Superior temporal gyrus (tissue), 1 donor: ENCODE measurements around the gene CHAT.

Experiments
- DNase-seq: peaks from one replicate; pipeline ENCODE4 v3.0.0-alpha.2; 2016; ENCODE audit errors: extremely low spot score

The CHAT gene

DNA sequence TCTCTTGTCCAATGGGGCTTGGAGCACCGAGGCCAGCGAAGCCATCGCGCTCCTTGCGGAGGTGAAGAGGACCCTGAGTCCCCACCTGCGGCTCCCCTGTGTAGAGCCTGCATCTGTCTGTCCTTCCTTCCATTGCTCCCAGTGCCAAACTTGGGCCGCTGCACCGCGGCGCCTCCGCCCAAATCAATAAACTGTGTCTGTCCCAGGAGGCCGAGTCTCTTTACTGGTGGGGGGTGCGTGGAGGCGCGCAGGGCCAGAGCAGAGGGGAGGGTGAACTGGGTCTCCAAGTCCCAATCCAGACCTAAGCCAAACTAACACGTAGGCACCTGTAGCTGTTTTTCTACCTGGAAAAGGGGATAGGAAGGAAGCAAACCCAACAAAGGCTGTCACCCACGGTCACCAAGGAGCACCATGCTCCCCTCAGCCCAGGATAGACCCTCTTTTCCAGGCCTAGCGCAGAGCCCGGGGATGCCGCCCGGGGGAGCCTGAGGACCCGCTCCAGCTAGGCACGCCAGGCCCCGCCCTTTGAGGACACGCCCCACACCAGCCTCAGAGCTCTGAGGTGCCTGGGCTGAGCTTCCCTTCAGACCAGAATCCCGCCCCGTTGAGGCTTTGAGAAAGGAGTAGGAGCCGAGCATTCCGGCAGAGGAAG is 1.2 kb upstream of the CHAT start:
- DNase-seq, result no peak

GRCh38 chr10:49613165-49613881 is 514 bp upstream of the CHAT start:
- DNase-seq, result no peak

DNA sequence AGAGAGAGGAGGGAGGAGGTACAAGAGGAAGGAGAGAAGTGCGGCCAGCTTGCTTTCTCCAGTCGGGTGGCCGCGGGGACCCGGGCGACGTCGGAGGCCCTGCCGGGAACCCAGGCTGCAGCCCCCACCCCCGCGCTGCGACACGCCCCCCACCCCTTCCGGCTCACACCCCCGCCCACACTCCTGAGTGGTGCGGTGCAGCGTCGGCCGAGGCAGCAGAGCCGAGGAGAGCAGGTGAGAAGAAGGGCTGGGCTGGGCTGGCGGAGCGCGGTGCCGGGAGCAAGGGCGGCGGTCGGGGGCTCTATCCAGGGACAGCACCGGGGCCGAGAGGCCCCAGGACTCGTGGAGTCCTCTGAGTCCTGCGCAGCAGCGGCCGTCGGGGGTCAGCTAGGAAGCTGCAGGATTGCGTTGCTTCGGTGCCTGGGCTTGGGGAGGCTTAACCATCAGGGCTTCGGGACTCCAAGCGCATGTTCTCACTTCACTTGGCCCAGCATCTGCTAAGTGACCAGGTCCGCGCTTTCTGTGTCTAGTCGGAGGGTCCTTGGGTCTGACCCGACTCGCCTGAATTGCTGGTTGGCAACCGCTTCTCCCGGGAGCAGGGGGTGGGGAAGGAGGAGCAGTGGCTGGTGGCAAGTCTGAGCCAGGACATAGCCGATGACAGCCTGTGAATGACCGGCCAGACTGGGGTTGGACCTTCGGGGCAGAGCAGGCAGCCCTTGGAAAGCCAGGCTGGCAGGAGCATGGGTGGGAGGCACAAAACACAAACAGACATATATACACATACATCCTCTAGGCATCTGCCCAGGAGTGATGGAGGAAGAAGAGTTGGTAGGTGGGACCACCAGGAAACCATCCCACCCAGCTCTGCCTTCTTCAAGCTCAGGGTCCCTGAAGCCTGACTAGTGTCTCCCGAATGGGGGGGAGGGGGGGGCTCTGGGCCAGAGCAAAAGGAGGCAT is 683 bp downstream of the CHAT start:
- DNase-seq, result no peak

DNA sequence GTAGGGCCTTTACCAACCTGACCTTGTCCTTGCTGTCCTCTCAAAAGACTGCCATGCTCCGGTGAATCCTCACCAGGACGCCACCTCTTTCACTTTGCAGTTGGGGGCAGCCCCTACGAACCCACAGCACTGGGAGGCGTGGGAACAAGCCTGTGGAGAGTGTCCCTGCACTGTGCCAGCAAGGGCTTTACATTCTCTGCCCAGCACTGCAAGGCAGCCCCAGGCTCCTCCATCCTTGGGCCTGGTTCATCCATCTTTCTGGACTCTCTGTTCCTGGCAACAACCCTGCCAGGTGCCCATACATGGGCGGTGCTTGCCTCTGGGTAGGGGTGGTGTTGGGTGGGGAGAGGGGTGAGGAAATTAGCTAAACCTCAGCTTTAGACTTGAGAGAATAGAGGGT is 1.4 kb downstream of the CHAT start:
- no peak for DNase-seq

DNA sequence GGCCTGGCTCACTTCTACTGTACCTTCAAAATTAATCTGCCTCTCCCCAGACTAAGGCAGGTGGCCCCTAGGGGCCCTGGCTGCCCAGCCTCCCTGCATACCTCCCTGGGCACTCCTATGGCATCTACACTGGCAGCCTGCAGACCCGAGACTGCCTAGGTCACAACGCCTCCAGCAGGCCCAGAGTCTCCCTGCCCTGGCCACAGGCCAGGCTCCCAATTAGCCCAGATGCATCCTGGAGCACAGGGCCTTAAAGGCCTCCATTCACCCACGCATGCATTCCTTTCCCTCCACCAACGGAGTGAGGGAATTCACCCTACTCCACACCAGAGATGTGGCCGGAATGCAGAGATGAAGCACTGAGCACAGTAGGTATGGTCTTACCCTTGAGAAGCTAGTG is 1.9 kb downstream of the CHAT start:
- no peak for DNase-seq

GRCh38 chr10:49616421-49617101 is 2.7 kb downstream of the CHAT start:
- no peak for DNase-seq

GRCh38 chr10:49617121-49618020 is 3.5 kb downstream of the CHAT start:
- DNase-seq, result no peak

DNA sequence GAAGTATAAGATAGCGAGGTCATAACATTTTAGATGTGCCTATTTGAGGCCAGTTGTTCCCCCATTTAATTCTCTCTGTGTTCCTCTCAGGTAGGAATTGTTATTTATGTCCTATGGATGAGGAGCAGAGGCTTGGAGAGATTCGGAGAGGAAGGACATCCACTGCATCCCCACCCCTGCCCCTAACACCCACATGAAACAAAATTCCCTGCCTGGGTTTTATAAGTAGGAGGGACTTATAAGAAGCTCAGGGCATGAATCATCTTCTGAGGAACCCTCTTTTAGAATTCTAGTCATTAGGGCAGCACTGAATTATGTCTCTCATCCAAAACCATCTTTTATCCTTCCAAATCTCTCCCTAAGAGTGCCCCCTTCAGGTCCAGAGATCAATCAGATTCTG is 5.0 kb downstream of the CHAT start:
- no peak for DNase-seq

- DNase-seq, result no peak
Measured at GRCh38 chr10:49619613-49620012, 5.8 kb downstream of the CHAT start.

- DNase-seq, result no peak
Measured at GRCh38 chr10:49620286-49620810, 6.5 kb downstream of the CHAT start.

GRCh38 chr10:49620841-49621378 is 7.1 kb downstream of the CHAT start:
- DNase-seq, result no peak

DNA sequence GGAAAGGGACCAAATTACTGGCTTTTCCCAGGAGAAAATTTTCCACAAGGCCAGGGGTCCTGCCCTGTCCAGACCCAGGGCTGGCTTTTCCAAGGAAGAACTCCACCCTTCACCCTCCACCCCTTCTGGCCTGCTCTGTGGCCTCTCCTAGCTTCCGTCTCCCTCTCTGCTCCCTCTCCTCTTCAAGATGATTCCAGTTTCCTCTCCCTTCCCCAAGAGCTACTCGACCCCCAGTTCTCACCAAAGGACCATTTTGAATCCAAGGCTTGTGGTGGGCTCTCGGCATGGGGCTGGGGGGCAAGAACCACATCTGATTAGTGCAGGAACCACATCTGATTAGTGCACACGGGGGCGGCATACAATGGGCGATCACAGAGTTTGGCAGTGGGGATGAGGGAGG is 7.7 kb downstream of the CHAT start:
- DNase-seq, result no peak

DNA sequence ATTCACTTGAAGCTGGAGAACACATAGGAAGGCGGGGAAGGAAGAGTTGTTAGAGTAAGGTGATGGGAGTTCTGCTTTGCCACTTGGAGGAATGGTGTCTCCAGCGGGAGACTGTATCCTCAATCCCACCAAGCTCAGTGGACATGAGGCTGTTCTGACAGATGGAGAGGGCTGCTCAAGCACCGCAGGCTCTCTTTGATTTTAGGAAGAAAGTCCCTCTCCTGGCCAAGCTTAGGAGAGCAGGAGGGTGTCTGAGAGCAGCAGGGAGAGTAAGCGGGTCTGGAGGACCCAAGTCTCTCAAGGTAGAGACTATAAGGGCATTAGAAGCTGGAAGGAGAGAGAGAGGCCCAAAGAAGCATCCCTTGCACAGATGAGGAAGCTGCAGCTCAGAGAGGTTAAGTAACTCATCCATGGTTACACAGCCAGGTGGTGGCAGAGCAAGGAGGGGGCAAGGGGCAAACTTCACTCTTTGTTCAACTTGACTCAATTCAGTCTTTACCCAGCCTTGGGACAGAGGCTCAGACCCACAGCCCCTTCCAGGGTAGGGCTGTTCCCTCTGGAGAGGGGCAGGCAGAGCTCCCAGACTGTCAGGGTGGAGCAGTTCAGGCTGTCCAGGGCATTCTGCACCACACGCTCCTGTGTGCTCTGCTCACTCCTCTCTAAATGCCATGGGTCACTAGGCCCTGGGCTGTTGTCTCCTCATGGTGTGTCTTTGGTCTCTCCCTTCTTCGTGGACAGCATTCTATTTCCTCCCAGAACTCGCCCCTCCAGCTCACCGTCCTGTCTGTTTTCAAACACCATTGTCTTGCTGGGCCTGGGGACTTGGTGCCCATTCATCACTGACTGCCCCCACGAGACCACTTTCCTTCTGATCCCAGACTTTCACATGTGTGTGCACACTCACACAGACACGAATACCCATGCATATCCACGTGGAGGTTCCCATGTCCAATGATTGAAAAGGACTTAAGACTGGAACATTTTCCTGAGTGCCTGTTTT is 8.9 kb downstream of the CHAT start:
- no peak for DNase-seq

DNA sequence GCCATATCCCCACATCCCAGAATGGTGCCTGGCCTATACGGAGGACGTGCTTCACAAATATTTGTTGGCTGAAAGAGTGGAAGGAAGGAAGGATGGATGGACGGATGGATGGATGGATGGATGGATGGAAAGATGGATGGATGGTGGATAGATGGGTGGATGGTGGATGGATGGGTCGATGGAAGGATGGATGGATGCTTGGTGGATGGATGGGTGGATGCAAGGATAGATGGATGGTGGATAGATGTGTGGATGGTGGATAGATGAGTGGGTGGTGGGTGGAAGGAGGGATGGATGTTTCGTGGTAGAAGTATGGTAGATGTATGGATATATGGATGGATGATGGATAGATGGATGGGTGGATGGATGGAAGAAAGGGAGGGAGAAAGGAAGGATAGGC is 10.8 kb downstream of the CHAT start:
- no peak for DNase-seq

DNA sequence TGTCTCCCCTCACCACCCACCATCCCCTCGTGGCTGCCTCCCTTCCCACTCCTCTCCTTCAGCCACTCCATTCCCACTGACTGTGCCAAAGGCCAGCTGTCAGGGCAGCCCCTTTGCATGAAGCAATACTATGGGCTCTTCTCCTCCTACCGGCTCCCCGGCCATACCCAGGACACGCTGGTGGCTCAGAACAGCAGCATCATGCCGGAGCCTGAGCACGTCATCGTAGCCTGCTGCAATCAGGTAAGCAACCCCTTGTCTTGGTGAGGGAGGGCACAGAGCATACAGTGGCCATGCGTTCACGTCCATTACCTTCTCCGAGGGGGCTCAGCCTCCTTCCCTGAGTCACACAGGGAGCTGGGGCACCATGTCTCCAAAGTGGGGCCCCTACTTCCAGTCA is 11.6 kb downstream of the CHAT start:
- DNase-seq, result no peak

DNA sequence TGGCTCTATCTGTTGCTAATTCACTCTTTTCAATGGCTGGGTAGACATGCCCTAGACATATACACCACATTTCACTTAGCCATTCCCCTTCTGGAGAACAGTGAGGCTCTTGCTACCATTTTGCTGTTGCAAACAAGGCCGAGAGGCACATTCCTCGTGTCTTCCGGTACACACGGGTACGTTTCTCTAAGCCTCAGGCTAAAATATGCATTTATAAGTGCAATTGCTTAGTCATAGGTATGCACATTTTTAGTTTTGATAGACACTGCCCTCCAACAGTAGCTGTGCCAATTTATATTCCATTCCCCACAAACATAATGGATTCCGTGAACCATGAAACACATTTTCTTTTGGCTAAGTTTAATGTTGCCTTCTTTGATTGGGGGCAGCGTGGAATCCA is 13.2 kb downstream of the CHAT start:
- DNase-seq, result no peak

- no peak for DNase-seq
Measured at GRCh38 chr10:49627644-49628247, 13.9 kb downstream of the CHAT start.

GRCh38 chr10:49628599-49628998 is 14.8 kb downstream of the CHAT start:
- no peak for DNase-seq

- no peak for DNase-seq
Measured at GRCh38 chr10:49629431-49629881, 15.6 kb downstream of the CHAT start.
